ENCODE results near the gene PFDN2.
A peak's percentile ranks its signal among the peaks of the same experiment; 100 is the strongest.

PFDN2 gene

DNA sequence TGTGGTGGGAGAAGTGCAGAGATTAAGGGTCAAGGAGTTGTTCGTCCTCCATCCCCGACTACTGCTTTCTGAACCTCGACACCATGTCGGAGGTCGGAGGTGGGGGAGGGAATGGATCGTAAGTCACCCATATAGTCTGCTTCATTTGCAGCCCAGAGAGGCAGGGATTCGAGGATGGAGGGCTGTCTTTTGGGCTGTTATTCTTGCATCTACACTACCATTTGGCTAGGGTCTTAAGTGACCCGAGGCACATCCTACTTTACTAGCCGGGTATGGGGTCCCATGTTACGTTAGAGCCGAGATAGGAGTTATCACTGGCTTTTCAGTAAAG, 42.0 kb upstream of the PFDN2 start:
- Histone ChIP-seq H3K9me3 (ENCODE audit: control insufficient read depth in 2 of 2, low read length in 2 of 2) (no peaks in the 10 kb centered on the region), H3K36me3 (ENCODE audit: control insufficient read depth in 2 of 2, insufficient read depth in 2 of 2, low read length in 2 of 2) (peaks cover 9 to 40% of the 10 kb centered on the region in 2 donors), H3K4me1 (ENCODE audit: control insufficient read depth, insufficient read depth, low read length) (peaks cover 32% of the 10 kb centered on the region)

DNA sequence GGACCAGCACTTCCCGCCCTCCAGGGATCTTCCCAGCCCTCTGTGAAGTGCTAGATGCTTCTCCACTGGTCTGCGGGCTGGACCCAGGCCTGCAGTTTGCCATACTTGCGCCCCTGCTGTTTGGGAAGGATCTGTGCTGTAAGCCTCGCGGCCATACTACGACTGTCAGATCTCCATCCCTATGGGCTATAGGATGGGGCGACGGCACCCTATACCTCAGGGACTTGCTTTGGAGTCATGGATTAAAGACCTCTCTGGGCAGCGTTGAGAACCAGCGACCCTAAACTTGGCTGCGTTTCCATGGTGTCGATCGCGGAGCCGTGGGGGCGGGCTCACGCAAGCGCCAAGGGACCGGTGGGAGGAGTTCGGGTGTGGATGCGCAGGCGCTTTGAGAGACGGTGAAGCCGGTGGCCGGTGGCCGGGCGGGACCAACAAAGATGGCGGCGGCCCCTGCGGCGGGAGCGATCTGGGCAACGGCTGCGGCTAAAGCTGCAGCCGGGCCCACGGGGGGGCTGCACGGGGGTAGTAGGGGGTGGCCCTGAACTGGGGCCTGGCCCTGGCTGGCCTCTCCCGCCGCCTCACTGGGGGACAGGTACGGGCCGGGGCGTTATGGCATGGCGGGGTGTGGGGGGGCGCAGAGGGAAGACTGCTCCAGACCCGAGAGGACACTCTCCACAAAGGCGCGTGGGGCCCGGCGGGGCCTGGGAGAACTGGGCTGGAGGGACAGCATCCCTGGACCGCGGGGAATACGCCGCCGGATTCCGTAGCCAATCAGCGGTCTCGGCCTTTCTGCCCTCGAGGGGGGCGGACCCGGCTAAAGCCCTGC, 41.5 kb upstream of the PFDN2 start, which contains the start of gene USP21:
Gene USP21, plus strand, starts transcription at position 414 of the 826 bp plus-strand sequence. CDS start 1,141 bp downstream, outside the sequence.
- H3K9me3 ChIP-seq (ENCODE audit: control insufficient read depth in 2 of 2, low read length in 2 of 2), result no peaks in the 10 kb centered on the region
- H3K4me3 ChIP-seq (ENCODE audit: low read length in 2 of 2), result peak within 1 kb of the TSS; percentile 90 to 97
- peak within 1 kb of the TSS; percentile 87 to 89 for H3K9ac ChIP-seq (ENCODE audit: low read length in 2 of 2)
- peaks cover 9 to 38% of the 10 kb centered on the region in 2 donors for H3K36me3 ChIP-seq (ENCODE audit: control insufficient read depth in 2 of 2, insufficient read depth in 2 of 2, low read length in 2 of 2)
- no peaks in the 10 kb centered on the region for H3K27me3 ChIP-seq (ENCODE audit: control insufficient read depth in 1 of 2, insufficient read depth in 2 of 2, low read length in 2 of 2)
- H3K27ac ChIP-seq (ENCODE audit: low read length), result peak within 1 kb of the TSS; percentile 83
- peaks cover 34% of the 10 kb centered on the region for H3K4me1 ChIP-seq (ENCODE audit: control insufficient read depth, insufficient read depth, low read length)

More for the DNA sequence above, 42.0 kb upstream of the PFDN2 start:
- peak overlapping the region; percentile 90 to 97 for H3K4me3 ChIP-seq (ENCODE audit: low read length in 2 of 2)
- peak overlapping the region; percentile 87 to 89 for H3K9ac ChIP-seq (ENCODE audit: low read length in 2 of 2)
- no peaks in the 10 kb centered on the region for H3K27me3 ChIP-seq (ENCODE audit: control insufficient read depth in 1 of 2, insufficient read depth in 2 of 2, low read length in 2 of 2)
- H3K27ac ChIP-seq (ENCODE audit: low read length), result peak overlapping the region; percentile 83

DNA sequence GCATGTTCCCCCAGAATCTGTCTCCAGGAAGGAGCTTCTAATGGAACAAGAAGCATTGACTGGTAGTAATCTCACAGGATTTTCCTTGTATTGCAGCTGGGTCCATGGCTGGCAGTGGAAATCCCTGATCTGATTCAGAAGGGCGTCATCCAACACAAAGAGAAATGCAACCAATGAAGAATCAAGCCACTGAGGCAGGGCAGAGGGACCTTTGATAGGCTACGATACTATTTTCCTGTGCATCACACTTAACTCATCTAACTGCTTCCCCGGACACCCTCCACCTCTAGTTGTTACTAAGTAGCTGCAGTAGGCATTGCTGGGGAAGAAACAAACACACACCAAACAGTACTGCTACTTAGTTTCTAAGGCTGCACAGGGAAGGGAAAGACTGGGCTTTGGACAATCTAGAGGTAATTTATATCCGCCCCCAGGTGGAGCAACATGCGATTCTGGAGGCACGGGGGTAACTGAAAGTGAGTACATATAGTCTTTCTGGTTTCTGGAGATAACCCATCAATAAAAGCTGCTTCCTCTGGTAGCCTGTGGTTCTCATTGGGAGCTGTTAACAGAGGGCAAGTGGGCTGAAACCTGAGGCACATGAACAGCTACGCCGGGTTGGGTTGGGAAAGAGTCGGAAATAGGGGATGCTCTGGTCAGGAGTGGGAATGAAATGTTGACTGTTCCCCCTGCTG, 40.6 kb upstream of the PFDN2 start:
- H3K27ac ChIP-seq (ENCODE audit: low read length), result peak overlapping the region; percentile 83
- H3K4me3 ChIP-seq (ENCODE audit: low read length in 2 of 2), result peak overlapping the region in 1 of 2 donors; percentile 90
- H3K27me3 ChIP-seq (ENCODE audit: control insufficient read depth in 1 of 2, insufficient read depth in 2 of 2, low read length in 2 of 2), result no peaks in the 10 kb centered on the region
- peaks cover 9 to 31% of the 10 kb centered on the region in 2 donors for H3K36me3 ChIP-seq (ENCODE audit: control insufficient read depth in 2 of 2, insufficient read depth in 2 of 2, low read length in 2 of 2)
- H3K9ac ChIP-seq (ENCODE audit: low read length in 2 of 2), result peak overlapping the region; percentile 78 to 89
- no peaks in the 10 kb centered on the region for H3K9me3 ChIP-seq (ENCODE audit: control insufficient read depth in 2 of 2, low read length in 2 of 2)
- peaks cover 34% of the 10 kb centered on the region for H3K4me1 ChIP-seq (ENCODE audit: control insufficient read depth, insufficient read depth, low read length)

DNA sequence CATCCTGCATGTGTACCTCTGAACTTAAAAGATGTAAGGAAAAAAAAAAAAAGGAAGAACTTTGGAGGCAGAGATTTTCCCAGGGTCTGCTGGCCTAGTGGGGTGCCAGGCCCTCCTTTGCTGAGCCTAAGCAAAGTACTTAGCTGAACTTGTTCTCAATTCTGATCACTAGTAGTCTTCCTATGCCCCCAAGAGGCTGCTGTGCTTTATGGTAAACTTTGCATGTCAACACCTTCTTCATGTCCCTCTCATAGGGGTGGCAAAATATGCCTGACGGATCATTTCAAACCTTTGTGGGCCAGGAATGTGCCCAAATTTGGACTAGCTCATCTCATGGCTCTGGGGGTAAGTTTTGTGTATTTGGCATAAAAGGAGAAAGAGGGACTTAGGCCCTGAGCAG, 40.0 kb upstream of the PFDN2 start:
- H3K36me3 ChIP-seq (ENCODE audit: control insufficient read depth in 2 of 2, insufficient read depth in 2 of 2, low read length in 2 of 2), result peaks cover 9 to 25% of the 10 kb centered on the region in 2 donors
- H3K9ac ChIP-seq (ENCODE audit: low read length in 2 of 2), result no peak overlapping the region
- no peak overlapping the region for H3K4me3 ChIP-seq (ENCODE audit: low read length in 2 of 2)
- H3K4me1 ChIP-seq (ENCODE audit: control insufficient read depth, insufficient read depth, low read length), result peaks cover 34% of the 10 kb centered on the region
- H3K27me3 ChIP-seq (ENCODE audit: control insufficient read depth in 1 of 2, insufficient read depth in 2 of 2, low read length in 2 of 2), result no peaks in the 10 kb centered on the region
- H3K9me3 ChIP-seq (ENCODE audit: control insufficient read depth in 2 of 2, low read length in 2 of 2), result no peaks in the 10 kb centered on the region
- H3K27ac ChIP-seq (ENCODE audit: low read length), result no peak overlapping the region

DNA sequence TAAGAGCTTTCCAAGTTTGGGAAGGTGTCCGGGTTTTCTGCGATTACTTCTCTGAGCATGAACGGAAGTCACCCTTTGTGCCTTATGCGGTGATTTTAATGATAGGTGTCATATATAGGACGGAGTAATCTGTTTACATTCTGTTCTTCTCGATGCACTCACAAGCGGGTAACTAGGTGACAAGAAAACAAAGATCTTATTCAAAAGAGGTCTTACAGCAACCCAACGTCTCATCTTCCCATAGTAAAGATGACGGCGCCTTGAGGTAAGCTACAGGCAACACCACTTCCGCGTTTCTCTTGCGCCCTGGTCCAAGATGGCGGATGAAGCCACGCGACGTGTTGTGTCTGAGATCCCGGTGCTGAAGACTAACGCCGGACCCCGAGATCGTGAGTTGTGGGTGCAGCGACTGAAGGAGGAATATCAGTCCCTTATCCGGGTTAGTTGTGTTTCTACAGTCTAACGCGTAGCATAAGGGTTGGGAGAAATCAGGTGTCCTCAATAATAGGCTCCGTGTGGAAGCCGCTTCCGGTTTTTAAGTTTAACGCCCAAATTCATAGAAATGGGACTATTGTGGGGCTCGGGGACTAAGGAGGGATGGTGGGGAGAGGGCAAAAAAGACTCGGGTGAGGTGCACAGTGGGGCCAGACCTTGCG, 36.0 kb upstream of the PFDN2 start, which contains the start of gene UFC1:
Gene UFC1, plus strand, starts transcription at position 297 of the 656 bp plus-strand sequence. Its CDS starts 20 bp downstream, at position 317.
- Histone ChIP-seq H3K27me3 (ENCODE audit: control insufficient read depth in 1 of 2, insufficient read depth in 2 of 2, low read length in 2 of 2) (no peaks in the 10 kb centered on the region), H3K27ac (ENCODE audit: low read length) (peak within 1 kb of the TSS; percentile 95), H3K36me3 (ENCODE audit: control insufficient read depth in 2 of 2, insufficient read depth in 2 of 2, low read length in 2 of 2) (peaks cover 9 to 13% of the 10 kb centered on the region in 2 donors), H3K4me3 (ENCODE audit: low read length in 2 of 2) (peak within 1 kb of the TSS; percentile 93 to 100), H3K4me1 (ENCODE audit: control insufficient read depth, insufficient read depth, low read length) (peaks cover 9% of the 10 kb centered on the region), H3K9me3 (ENCODE audit: control insufficient read depth in 2 of 2, low read length in 2 of 2) (no peaks in the 10 kb centered on the region), H3K9ac (ENCODE audit: low read length in 2 of 2) (peak within 1 kb of the TSS; percentile 97 to 100)

DNA sequence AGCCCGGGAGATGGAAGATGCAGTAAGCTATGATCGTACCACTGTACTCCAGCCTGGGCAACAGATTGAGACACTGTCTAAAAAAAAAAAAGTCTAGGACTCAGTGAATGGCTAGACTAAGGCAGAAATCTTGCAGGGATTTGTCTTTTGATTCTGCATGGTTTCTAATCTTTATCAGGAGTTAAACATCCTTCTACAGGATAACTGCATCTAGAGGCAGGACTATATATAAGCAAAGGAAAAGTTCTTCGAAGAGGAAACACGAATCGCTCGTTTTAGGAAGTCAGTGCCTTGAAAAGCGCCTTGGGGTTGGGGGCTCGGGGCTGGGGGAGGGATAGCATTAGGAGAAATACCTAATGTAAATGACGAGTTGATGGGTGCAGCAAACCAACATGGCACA, 35.3 kb upstream of the PFDN2 start:
- Histone ChIP-seq H3K27ac (ENCODE audit: low read length) (peak overlapping the region; percentile 95), H3K9ac (ENCODE audit: low read length in 2 of 2) (peak overlapping the region in 1 of 2 donors; percentile 97), H3K27me3 (ENCODE audit: control insufficient read depth in 1 of 2, insufficient read depth in 2 of 2, low read length in 2 of 2) (no peaks in the 10 kb centered on the region), H3K4me3 (ENCODE audit: low read length in 2 of 2) (peak overlapping the region; percentile 56 to 100), H3K4me1 (ENCODE audit: control insufficient read depth, insufficient read depth, low read length) (peaks cover 3% of the 10 kb centered on the region), H3K9me3 (ENCODE audit: control insufficient read depth in 2 of 2, low read length in 2 of 2) (no peaks in the 10 kb centered on the region), H3K36me3 (ENCODE audit: control insufficient read depth in 2 of 2, insufficient read depth in 2 of 2, low read length in 2 of 2) (peaks cover 9 to 10% of the 10 kb centered on the region in 2 donors)

DNA sequence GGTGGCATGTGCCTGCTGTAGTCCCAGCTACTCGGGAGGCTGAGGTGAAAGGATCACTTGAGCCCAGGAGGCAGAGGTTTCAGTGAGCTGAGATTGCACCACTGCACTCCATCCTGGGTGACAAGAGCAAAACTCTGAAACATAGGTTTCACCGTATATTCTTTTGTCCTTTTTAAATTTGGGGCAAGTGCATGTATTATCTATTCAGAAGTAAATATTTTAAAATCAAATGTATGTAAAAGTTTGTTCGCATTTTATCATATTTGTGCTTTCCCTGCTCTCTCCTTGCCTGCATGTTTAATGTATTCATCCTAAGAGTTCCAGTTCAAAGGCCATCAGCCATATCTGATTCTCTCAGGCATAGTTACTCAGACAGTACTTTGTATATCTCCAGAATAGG, 28.0 kb upstream of the PFDN2 start:
- Histone ChIP-seq H3K9ac (ENCODE audit: low read length in 2 of 2) (no peak overlapping the region), H3K27me3 (ENCODE audit: control insufficient read depth in 1 of 2, insufficient read depth in 2 of 2, low read length in 2 of 2) (no peaks in the 10 kb centered on the region), H3K4me1 (ENCODE audit: control insufficient read depth, insufficient read depth, low read length) (no peaks in the 10 kb centered on the region), H3K4me3 (ENCODE audit: low read length in 2 of 2) (no peak overlapping the region), H3K27ac (ENCODE audit: low read length) (no peak overlapping the region), H3K9me3 (ENCODE audit: control insufficient read depth in 2 of 2, low read length in 2 of 2) (no peaks in the 10 kb centered on the region), H3K36me3 (ENCODE audit: control insufficient read depth in 2 of 2, insufficient read depth in 2 of 2, low read length in 2 of 2) (no peaks in the 10 kb centered on the region)

DNA sequence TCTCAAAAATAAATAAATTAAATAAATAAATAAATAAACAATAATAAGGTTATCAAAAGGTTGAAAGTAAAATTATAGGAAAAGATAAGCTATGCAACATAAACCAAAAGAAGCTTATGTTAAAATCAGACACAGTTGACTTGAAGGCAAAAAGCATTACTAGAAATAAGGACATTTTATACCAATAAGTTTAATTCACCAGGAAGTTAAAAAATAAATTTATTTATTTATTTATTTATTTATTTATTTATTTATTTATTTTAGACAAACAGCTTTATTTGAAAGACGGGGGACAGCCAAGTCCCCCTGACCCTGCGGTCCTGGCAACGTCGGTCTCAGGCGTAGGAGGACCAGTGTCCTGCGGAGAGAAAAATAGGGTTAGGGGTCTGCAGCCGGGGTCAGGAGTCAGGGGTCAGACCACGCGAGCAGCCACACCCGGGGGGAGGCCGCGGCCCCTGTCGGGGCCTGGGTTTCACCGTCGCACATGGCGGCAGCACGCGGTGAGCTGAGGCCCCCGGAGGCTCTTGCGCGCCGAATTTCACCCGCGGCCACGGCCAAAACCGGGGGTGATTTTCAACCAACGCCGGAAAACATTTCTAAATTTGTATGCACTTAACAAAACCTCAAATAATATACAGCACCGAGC, 23.0 kb upstream of the PFDN2 start:
- no peak overlapping the region for H3K4me3 ChIP-seq (ENCODE audit: low read length in 2 of 2)
- peaks cover 3% of the 10 kb centered on the region for H3K4me1 ChIP-seq (ENCODE audit: control insufficient read depth, insufficient read depth, low read length)
- H3K36me3 ChIP-seq (ENCODE audit: control insufficient read depth in 2 of 2, insufficient read depth in 2 of 2, low read length in 2 of 2), result no peaks in the 10 kb centered on the region
- H3K27me3 ChIP-seq (ENCODE audit: control insufficient read depth in 1 of 2, insufficient read depth in 2 of 2, low read length in 2 of 2), result no peaks in the 10 kb centered on the region
- no peaks in the 10 kb centered on the region for H3K9me3 ChIP-seq (ENCODE audit: control insufficient read depth in 2 of 2, low read length in 2 of 2)
- H3K27ac ChIP-seq (ENCODE audit: low read length), result no peak overlapping the region
- H3K9ac ChIP-seq (ENCODE audit: low read length in 2 of 2), result no peak overlapping the region

DNA sequence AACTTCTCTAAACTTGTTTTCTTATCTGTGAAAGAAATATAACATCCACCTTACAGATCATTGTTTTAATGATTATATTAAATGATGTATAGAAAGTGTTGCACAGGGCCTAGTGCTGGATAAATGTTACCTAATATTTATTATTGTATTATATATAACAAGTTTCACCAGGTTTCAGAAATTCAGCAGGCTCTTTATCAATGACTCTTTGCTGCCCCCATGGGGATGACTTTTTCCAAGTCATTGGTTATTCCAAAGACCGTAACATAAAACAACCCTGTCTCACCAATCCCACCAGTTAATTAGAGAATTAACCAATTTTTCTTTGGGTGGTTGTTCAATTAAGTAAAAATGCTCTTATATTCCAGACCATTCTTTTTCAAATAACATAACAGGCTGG, 21.9 kb upstream of the PFDN2 start:
- no peaks in the 10 kb centered on the region for H3K9me3 ChIP-seq (ENCODE audit: control insufficient read depth in 2 of 2, low read length in 2 of 2)
- H3K27ac ChIP-seq (ENCODE audit: low read length), result no peak overlapping the region
- no peak overlapping the region for H3K4me3 ChIP-seq (ENCODE audit: low read length in 2 of 2)
- H3K9ac ChIP-seq (ENCODE audit: low read length in 2 of 2), result no peak overlapping the region
- H3K27me3 ChIP-seq (ENCODE audit: control insufficient read depth in 1 of 2, insufficient read depth in 2 of 2, low read length in 2 of 2), result no peaks in the 10 kb centered on the region
- H3K36me3 ChIP-seq (ENCODE audit: control insufficient read depth in 2 of 2, insufficient read depth in 2 of 2, low read length in 2 of 2), result no peaks in the 10 kb centered on the region
- peaks cover 3% of the 10 kb centered on the region for H3K4me1 ChIP-seq (ENCODE audit: control insufficient read depth, insufficient read depth, low read length)

DNA sequence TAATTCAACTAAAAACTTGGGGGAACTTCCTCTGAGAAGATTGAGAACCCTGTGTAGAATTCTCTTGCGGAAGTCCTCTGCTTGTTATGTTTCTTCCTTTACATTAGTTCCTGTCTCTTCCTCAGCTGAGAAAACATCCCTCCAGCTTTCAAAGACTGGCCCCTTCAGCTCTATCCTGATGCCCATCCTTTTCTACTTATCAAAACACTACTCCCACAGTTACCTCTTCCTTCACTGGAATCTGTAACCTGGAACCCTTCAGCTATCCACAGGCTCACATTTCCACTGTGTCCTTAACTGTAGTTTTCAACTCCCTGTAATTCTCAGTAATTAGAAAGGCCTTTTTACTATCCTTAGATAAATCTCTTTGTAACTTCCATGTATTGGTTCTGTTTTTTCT, 20.6 kb upstream of the PFDN2 start:
- peaks cover 9% of the 10 kb centered on the region for H3K4me1 ChIP-seq (ENCODE audit: control insufficient read depth, insufficient read depth, low read length)
- H3K4me3 ChIP-seq (ENCODE audit: low read length in 2 of 2), result no peak overlapping the region
- H3K9ac ChIP-seq (ENCODE audit: low read length in 2 of 2), result no peak overlapping the region
- no peak overlapping the region for H3K27ac ChIP-seq (ENCODE audit: low read length)
- H3K9me3 ChIP-seq (ENCODE audit: control insufficient read depth in 2 of 2, low read length in 2 of 2), result no peaks in the 10 kb centered on the region
- H3K27me3 ChIP-seq (ENCODE audit: control insufficient read depth in 1 of 2, insufficient read depth in 2 of 2, low read length in 2 of 2), result no peaks in the 10 kb centered on the region
- no peaks in the 10 kb centered on the region for H3K36me3 ChIP-seq (ENCODE audit: control insufficient read depth in 2 of 2, insufficient read depth in 2 of 2, low read length in 2 of 2)
